Epithelial cell of esophagus (primary cell): Measurements from ENCODE around the gene FBXO34.

ENCODE experiments used
- DNase-seq: peaks from one replicate; pipeline ENCODE4 v3.0.0; 2010; ENCODE audit warnings: low read depth
- H3K4me3 ChIP-seq: 2 replicates; pipeline ENCODE4 v1.5.1; 2011; ENCODE audit warnings: mild to moderate bottlenecking, low read length, control low read depth
- CTCF ChIP-seq: IDR thresholded peaks from 2 replicates; pipeline ENCODE4 v1.5.1; 2011; ENCODE audit warnings: low read depth, mild to moderate bottlenecking, low read length, control low read depth, inconsistent platforms; ENCODE audit not compliant: insufficient read depth; ENCODE audit errors: missing control alignments

The FBXO34 gene

GRCh38 chr14:55270832-55271571 is at the start of gene FBXO34:
FBXO34 (plus strand) TSS chr14:55271421; CDS start chr14:55350391, 78,970 bp downstream.
- peak within 1 kb of the TSS; percentile 94 for H3K4me3 ChIP-seq
- peak; percentile 97 for DNase-seq
- peak; percentile 95 for TF ChIP-seq CTCF

- TF ChIP-seq CTCF: no peak
- peak; percentile 85 for DNase-seq
- no peak overlapping the region for H3K4me3 ChIP-seq
Measured at GRCh38 chr14:55221968-55222367, 49.3 kb upstream of the FBXO34 start.

GRCh38 chr14:55223364-55223763 is 47.9 kb upstream of the FBXO34 start:
- DNase-seq: no peak
- H3K4me3 ChIP-seq: no peak overlapping the region
- TF ChIP-seq CTCF: no peak

GRCh38 chr14:55228261-55228660 is 43.0 kb upstream of the FBXO34 start:
- no peak for TF ChIP-seq CTCF
- no peak for DNase-seq
- H3K4me3 ChIP-seq: no peak overlapping the region

GRCh38 chr14:55233591-55233990 is 37.6 kb upstream of the FBXO34 start:
- no peak for DNase-seq

GRCh38 chr14:55238019-55238680 is 33.1 kb upstream of the FBXO34 start:
- no peak overlapping the region for H3K4me3 ChIP-seq
- DNase-seq: no peak
- TF ChIP-seq CTCF: no peak

More at GRCh38 chr14:55233591-55233990, 37.6 kb upstream of the FBXO34 start:
- TF ChIP-seq CTCF: no peak
- H3K4me3 ChIP-seq: no peak overlapping the region
